HCT116 (cell line): ENCODE data around the gene A3GALT2. TPM values are rescaled to one million over a fixed set of nuclear protein-coding genes. Genes with fewer than 3 reads are reported as not detected.

Experiments
- ATAC-seq: fragments of 200-7000 bp; cut with Tn5 transposase; 2 replicates; pipeline ENCODE4 v1.9.1; 2020; ENCODE audit warnings: mild to moderate bottlenecking, moderate library complexity
- BruUV-seq: library from RNA; stranded (reverse); fragments of 400-500 nt; replicated peaks from 2 replicates; lab custom pipeline; 2021; lab: Mats Ljungman, UMichigan
- CTCF ChIA-PET: fragments of 300-600 bp; sonication (Branson Sonifier 250); formaldehyde crosslinking; loops from one replicate; lab custom pipeline; 2021; ENCODE audit warnings: antibody characterized with exemption; lab: Charles Lee
- POLR2A ChIA-PET: fragments of 300-600, 350-600 bp; sonication (Branson Sonifier 250); formaldehyde crosslinking; loops from one replicate; lab custom pipeline; 2021; ENCODE audit warnings: antibody characterized with exemption; lab: Charles Lee
- RAD21 ChIA-PET, 2 experiments: fragments of 300-600 bp; sonication (Branson Sonifier 250); formaldehyde crosslinking; loops; one replicate each; lab custom pipeline; 2023; ENCODE audit warnings: low total read pairs in 2 of 2; ENCODE audit not compliant: uncharacterized antibody in 2 of 2, unreplicated experiment in 2 of 2, low non-redundant PET in 1 of 2; lab: Charles Lee
- DNase-seq: peaks from one replicate; pipeline ENCODE4 v3.0.0-alpha.2; 2010; ENCODE audit warnings: low read depth, low spot score
- H2AFZ ChIP-seq: fragments of 200-600 bp; shearing (Covaris generic), sonication (generic); 2 replicates; pipeline ENCODE4 v1.6.1; 2017; ENCODE audit warnings: low read depth, mixed run types, mixed read lengths, antibody characterized with exemption, low read length; ENCODE audit not compliant: poor library complexity, severe bottlenecking
- H3K27ac ChIP-seq: 2 replicates; pipeline ENCODE4 v1.5.1; 2012; ENCODE audit warnings: low read depth, low read length
- H3K27me3 ChIP-seq: fragments of 200-600 bp; sonication (generic); 2 replicates; pipeline ENCODE4 v1.6.1; 2016; ENCODE audit warnings: mixed run types, low read length, mixed read lengths; ENCODE audit not compliant: insufficient read depth
- H3K36me3 ChIP-seq, 2 experiments: fragments of 200-500 bp in 1 of 2; fragments of 200-600 bp in 1 of 2; sonication (Bioruptor generic) in 1 of 2; sonication (generic) in 1 of 2; 2 replicates each; pipeline versions ENCODE4 v1.5.1 to v1.6.1; 2014 to 2016; ENCODE audit warnings: low read length in 2 of 2, inconsistent platforms in 1 of 2, mixed read lengths in 1 of 2, mixed run types in 1 of 2; ENCODE audit not compliant: insufficient read depth in 2 of 2, control insufficient read depth in 1 of 2
- H3K4me1 ChIP-seq, 2 experiments: fragments of 200-600 bp in 1 of 2; sonication (generic) in 1 of 2; 2 replicates each; pipeline versions ENCODE4 v1.5.1 to v1.6.1; 2012 to 2017; ENCODE audit warnings: low read length in 2 of 2, inconsistent platforms in 1 of 2, mild to moderate bottlenecking in 1 of 2, mixed read lengths in 1 of 2, mixed run types in 1 of 2, moderate library complexity in 1 of 2; ENCODE audit not compliant: insufficient read depth in 2 of 2, control insufficient read depth in 1 of 2
- H3K4me2 ChIP-seq: fragments of 200-600 bp; sonication (generic); 2 replicates; pipeline ENCODE4 v1.6.1; 2017; ENCODE audit warnings: mixed run types, low read length, mixed read lengths
- H3K4me3 ChIP-seq, 2 experiments: fragments of 200-600 bp in 1 of 2; sonication (generic) in 1 of 2; replicated peaks in 1 of 2; 2 replicates each; pipeline ENCODE4 v1.5.1; 2011 to 2016; ENCODE audit warnings: low read length in 2 of 2, control low read depth in 1 of 2, low read depth in 1 of 2, mild to moderate bottlenecking in 1 of 2, mixed read lengths in 1 of 2, mixed run types in 1 of 2
- H3K79me2 ChIP-seq: fragments of 200-600 bp; sonication (generic); 2 replicates; pipeline ENCODE4 v1.6.1; 2017; ENCODE audit warnings: mild to moderate bottlenecking, mixed run types, low read length, moderate library complexity, mixed read lengths; ENCODE audit not compliant: insufficient read depth
- H3K9ac ChIP-seq: fragments of 200-600 bp; sonication (generic); 2 replicates; pipeline ENCODE4 v1.6.1; 2016; ENCODE audit warnings: low read length, mixed read lengths
- H3K9me2 ChIP-seq: fragments of 200-600 bp; sonication (generic), shearing (Covaris generic); 2 replicates; pipeline ENCODE4 v1.6.1; 2017; ENCODE audit warnings: mixed run types, mild to moderate bottlenecking, moderate library complexity; ENCODE audit not compliant: insufficient read depth
- H3K9me3 ChIP-seq, 2 experiments: fragments of 200-500 bp in 1 of 2; fragments of 200-600 bp in 1 of 2; sonication (Bioruptor generic) in 1 of 2; sonication (generic) in 1 of 2; 2 replicates each; pipeline ENCODE4 v1.6.1; 2014 to 2017; ENCODE audit warnings: low read length in 2 of 2, mixed read lengths in 2 of 2, inconsistent platforms in 1 of 2, low read depth in 1 of 2, mild to moderate bottlenecking in 1 of 2, mixed run types in 1 of 2, moderate library complexity in 1 of 2; ENCODE audit not compliant: control insufficient read depth in 1 of 2, insufficient read depth in 1 of 2
- H4K20me1 ChIP-seq: fragments of 200-600 bp; sonication (generic), shearing (Covaris generic); 2 replicates; pipeline ENCODE4 v1.6.1; 2017; ENCODE audit warnings: mixed run types, mild to moderate bottlenecking, moderate library complexity; ENCODE audit not compliant: insufficient read depth
- CBX3 ChIP-seq: IDR thresholded peaks from 2 replicates; pipeline ENCODE4 v1.6.1; 2012; ENCODE audit warnings: low read depth
- CEBPB ChIP-seq: IDR thresholded peaks from 2 replicates; pipeline ENCODE4 v1.6.1; 2012; ENCODE audit warnings: low read depth
- EGR1 ChIP-seq: IDR thresholded peaks from 2 replicates; pipeline ENCODE4 v1.6.1; 2012; ENCODE audit warnings: low read depth
- EZH2phosphoT487 ChIP-seq: fragments of 200-600 bp; IDR thresholded peaks from 2 replicates; pipeline ENCODE4 v1.6.1; 2018; ENCODE audit warnings: antibody characterized with exemption, borderline replicate concordance
- FOSL1 ChIP-seq: IDR thresholded peaks from 2 replicates; pipeline ENCODE4 v1.6.1; 2012; ENCODE audit warnings: low read depth
- JUND ChIP-seq: IDR thresholded peaks from 2 replicates; pipeline ENCODE4 v1.6.1; 2012
- MAX ChIP-seq: IDR thresholded peaks from 2 replicates; pipeline ENCODE4 v1.6.1; 2012
- POLR2A ChIP-seq: IDR thresholded peaks from 2 replicates; pipeline ENCODE4 v1.7.0; 2011; ENCODE audit warnings: borderline replicate concordance; ENCODE audit not compliant: insufficient read depth, insufficient read length; ENCODE audit errors: extremely low read depth
- POLR2AphosphoS5 ChIP-seq: IDR thresholded peaks from 2 replicates; pipeline ENCODE4 v1.6.1; 2011; ENCODE audit warnings: mild to moderate bottlenecking, low read depth, low read length, moderate library complexity
- RAD21 ChIP-seq: IDR thresholded peaks from 2 replicates; pipeline ENCODE4 v1.6.1; 2012; ENCODE audit warnings: low read depth, mild to moderate bottlenecking
- REST ChIP-seq: IDR thresholded peaks from 2 replicates; pipeline ENCODE4 v1.6.1; 2012; ENCODE audit warnings: low read depth
- SIN3A ChIP-seq: IDR thresholded peaks from 2 replicates; pipeline ENCODE4 v1.6.1; 2012; ENCODE audit warnings: low read depth
- SP1 ChIP-seq: IDR thresholded peaks from 2 replicates; pipeline ENCODE4 v1.6.1; 2012; ENCODE audit warnings: low read depth
- TCF7L2 ChIP-seq: IDR thresholded peaks from 2 replicates; pipeline ENCODE4 v1.7.0; 2011; ENCODE audit warnings: borderline replicate concordance, inconsistent platforms; ENCODE audit not compliant: insufficient read depth, insufficient read length; ENCODE audit errors: extremely low read depth
- YY1 ChIP-seq: IDR thresholded peaks from 2 replicates; pipeline ENCODE4 v1.6.1; 2011; ENCODE audit warnings: low read length, low read depth, moderate library complexity, mild to moderate bottlenecking; ENCODE audit not compliant: insufficient replicate concordance; ENCODE audit errors: extremely low read depth
- ZFX ChIP-seq: fragments of 450-650 bp; IDR thresholded peaks from 2 replicates; pipeline ENCODE4 v1.6.1; 2017
- intact Hi-C: fragments of 100-400 bp; cut with micrococcal nuclease; formaldehyde crosslinking; loops from 2 replicates; pipeline ENCODE4 v1.10.0; 2022
- total RNA-seq: library from RNA; stranded (reverse); gene quantifications from one replicate; pipeline ENCODE4 v1.2.1, GENCODE V29; 2021; ENCODE audit not compliant: unreplicated experiment
- TF ChIP-seq, protein P1 (sequence below), 3 experiments: fragments of 200-600 bp in 1 of 3; sonication (generic) in 1 of 3; IDR thresholded peaks in 2 of 3; conservative IDR thresholded peaks in 1 of 3; 2 replicates each; pipeline ENCODE4 v1.5.1; 2012 to 2017; ENCODE audit warnings: low read depth in 2 of 3, low read length in 2 of 3, antibody characterized with exemption in 1 of 3, borderline replicate concordance in 1 of 3, control low read depth in 1 of 3, mild to moderate bottlenecking in 1 of 3, mixed read lengths in 1 of 3, mixed run types in 1 of 3, moderate library complexity in 1 of 3; ENCODE audit not compliant: insufficient read depth in 1 of 3
- TF ChIP-seq, protein P2 (sequence below): IDR thresholded peaks from 2 replicates; pipeline ENCODE4 v1.6.1; 2012

A3GALT2 gene
- total RNA-seq, 1 experiment from 2014 or later = not detected

DNA sequence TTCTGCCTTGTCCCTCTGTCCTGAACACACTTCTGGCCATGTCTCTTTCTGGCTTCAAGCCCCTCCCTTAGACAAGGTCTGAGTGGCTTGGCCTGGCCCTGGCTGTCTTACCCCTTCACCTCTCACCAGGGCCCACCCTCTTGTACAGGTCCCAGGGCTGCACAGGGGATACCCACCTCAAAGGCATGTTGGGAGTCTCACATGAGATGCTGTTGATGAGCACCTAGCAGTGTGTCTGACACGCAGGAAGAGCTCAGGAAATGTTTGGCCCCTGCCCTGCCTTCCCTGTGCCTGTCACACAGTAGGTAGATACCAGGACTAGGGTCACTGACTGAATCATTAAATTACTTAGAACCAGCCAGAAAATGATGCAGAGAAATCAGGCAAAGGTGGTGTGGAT, 48.0 kb downstream of the A3GALT2 start:
- intact Hi-C loops = no loop called here
- Histone ChIP-seq H3K4me1 (no peaks in the 10 kb centered on the region), H3K36me3 (no peaks in the 10 kb centered on the region), H3K9ac (no peak overlapping the region), H3K9me2 (no peaks in the 10 kb centered on the region), H4K20me1 (no peaks in the 10 kb centered on the region), H3K4me3 (no peak overlapping the region), H2AFZ (no peak overlapping the region), H3K9me3 (no peaks in the 10 kb centered on the region), H3K27me3 (no peaks in the 10 kb centered on the region), H3K79me2 (no peaks in the 10 kb centered on the region), H3K4me2 (no peak overlapping the region), H3K27ac (no peak overlapping the region)
- ChIA-PET RAD21 (no interaction called here), POLR2A (no interaction called here), CTCF (no interaction called here)
- TF ChIP-seq MAX (no peak), POLR2AphosphoS5 (no peak), TCF7L2 (no peak), JUND (no peak), EGR1 (no peak), SP1 (no peak)
- ATAC-seq (no peak), DNase-seq (no peak)
- no TSS peak for BruUV-seq

DNA sequence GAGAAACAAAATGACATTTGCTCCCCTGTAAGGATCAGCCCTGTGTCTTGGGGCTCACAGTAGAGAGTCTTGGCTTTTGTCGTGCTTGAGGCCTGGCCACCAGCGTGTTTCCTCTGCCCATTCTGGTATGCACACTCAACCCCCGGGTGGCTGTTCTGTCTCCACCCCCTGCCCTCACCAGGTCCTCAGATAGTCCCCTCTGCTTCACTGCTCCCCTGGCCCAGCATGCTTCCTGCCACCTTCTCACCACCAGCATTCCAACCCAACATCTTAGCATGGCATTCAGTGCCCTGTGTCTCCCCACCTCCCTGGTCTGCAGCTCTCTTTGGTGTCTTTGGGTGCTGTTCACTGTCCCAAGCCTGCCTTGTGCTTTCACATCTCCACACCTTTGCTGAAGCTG, 48.4 kb downstream of the A3GALT2 start:
- no peaks in the 10 kb centered on the region for H3K79me2 ChIP-seq
- no peaks in the 10 kb centered on the region for H3K9me2 ChIP-seq
- intact Hi-C loops = no loop called here
- no peak overlapping the region for H3K4me3 ChIP-seq
- no peak overlapping the region for H2AFZ ChIP-seq
- H3K4me1 ChIP-seq = no peaks in the 10 kb centered on the region
- DNase-seq (no peak), ATAC-seq (no peak)
- TF ChIP-seq, protein P1, sequence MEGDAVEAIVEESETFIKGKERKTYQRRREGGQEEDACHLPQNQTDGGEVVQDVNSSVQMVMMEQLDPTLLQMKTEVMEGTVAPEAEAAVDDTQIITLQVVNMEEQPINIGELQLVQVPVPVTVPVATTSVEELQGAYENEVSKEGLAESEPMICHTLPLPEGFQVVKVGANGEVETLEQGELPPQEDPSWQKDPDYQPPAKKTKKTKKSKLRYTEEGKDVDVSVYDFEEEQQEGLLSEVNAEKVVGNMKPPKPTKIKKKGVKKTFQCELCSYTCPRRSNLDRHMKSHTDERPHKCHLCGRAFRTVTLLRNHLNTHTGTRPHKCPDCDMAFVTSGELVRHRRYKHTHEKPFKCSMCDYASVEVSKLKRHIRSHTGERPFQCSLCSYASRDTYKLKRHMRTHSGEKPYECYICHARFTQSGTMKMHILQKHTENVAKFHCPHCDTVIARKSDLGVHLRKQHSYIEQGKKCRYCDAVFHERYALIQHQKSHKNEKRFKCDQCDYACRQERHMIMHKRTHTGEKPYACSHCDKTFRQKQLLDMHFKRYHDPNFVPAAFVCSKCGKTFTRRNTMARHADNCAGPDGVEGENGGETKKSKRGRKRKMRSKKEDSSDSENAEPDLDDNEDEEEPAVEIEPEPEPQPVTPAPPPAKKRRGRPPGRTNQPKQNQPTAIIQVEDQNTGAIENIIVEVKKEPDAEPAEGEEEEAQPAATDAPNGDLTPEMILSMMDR (IDR thresholded peaks at IDR 0.05 in 2 of 3, conservative IDR thresholded peaks at IDR 0.05 in 1 of 3; ENCODE audit: borderline replicate concordance in 1 of 3, insufficient read depth in 1 of 3, low read depth in 2 of 3, low read length in 2 of 3) = no peak
- no peak for TF ChIP-seq YY1
- no peak for TF ChIP-seq CEBPB
- no peak for TF ChIP-seq ZFX
- no peak for TF ChIP-seq JUND
- no peak for TF ChIP-seq POLR2A
- TF ChIP-seq SIN3A = no peak
- TF ChIP-seq CBX3 = no peak
- no peak for TF ChIP-seq EZH2phosphoT487
- no peak for TF ChIP-seq RAD21
- TF ChIP-seq TCF7L2 = no peak
- TF ChIP-seq FOSL1 = no peak
- TF ChIP-seq, protein P2, sequence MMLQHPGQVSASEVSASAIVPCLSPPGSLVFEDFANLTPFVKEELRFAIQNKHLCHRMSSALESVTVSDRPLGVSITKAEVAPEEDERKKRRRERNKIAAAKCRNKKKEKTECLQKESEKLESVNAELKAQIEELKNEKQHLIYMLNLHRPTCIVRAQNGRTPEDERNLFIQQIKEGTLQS = no peak
- no peak for TF ChIP-seq REST
- ChIA-PET CTCF (no interaction called here), RAD21 (no interaction called here), POLR2A (no interaction called here)
- H3K9ac ChIP-seq = no peak overlapping the region
- H4K20me1 ChIP-seq = no peaks in the 10 kb centered on the region
- H3K27ac ChIP-seq = no peak overlapping the region
- no peak overlapping the region for H3K4me2 ChIP-seq
- H3K36me3 ChIP-seq = no peaks in the 10 kb centered on the region
- no peaks in the 10 kb centered on the region for H3K27me3 ChIP-seq
- BruUV-seq = no TSS peak
- no peaks in the 10 kb centered on the region for H3K9me3 ChIP-seq
